NCI-H446 (cell line): ENCODE data around the gene LSM2.
"Not testable (repeated sequence)": the region's sequence is repeated elsewhere in the genome, so short reads cannot be mapped to it uniquely, and the experiment has no call there.

ENCODE experiments used
- DNase-seq, 2 experiments: peaks; one replicate each; lab custom pipeline; 2025; lab: John Stamatoyannopoulos, UW

Gene LSM2

DNA sequence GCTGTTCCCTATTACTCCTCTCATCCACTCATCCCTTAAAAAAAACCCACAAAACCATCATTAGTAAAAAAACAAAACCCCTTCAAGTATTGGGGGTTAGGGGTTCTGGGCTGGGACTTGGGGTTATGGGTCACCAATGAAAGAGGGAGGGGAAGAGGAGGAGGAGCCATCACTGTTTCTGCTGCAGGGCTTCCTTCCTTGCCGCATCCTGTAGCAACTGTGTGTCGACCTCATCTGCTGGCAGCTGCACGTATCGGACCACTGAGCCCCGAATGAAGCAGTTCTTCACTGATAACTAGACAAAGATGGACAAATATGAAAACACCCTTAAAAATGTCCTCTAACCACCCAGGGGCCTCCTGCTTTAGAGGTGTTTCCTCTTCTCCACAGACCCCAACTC, 9.2 kb downstream of the LSM2 start:
- DNase-seq = no peak

DNA sequence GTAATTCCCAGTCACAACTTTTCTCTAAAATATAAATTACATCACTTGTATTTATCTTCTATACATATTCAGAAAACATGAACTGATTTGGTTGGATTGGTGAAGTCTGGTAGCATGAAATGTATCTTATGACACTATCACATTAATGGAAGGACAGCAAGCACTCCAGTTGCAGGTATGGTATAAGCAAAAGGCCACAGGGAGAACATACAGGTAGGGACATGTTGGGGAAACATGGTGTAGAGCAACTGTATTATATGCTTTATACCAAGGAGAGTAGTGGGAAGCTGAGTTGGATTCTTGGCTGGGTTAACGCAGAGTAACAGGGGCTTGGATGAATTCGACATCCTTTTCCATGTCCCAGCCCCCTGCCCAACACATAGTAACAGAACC, 9.8 kb downstream of the LSM2 start:
- no peak for DNase-seq

DNA sequence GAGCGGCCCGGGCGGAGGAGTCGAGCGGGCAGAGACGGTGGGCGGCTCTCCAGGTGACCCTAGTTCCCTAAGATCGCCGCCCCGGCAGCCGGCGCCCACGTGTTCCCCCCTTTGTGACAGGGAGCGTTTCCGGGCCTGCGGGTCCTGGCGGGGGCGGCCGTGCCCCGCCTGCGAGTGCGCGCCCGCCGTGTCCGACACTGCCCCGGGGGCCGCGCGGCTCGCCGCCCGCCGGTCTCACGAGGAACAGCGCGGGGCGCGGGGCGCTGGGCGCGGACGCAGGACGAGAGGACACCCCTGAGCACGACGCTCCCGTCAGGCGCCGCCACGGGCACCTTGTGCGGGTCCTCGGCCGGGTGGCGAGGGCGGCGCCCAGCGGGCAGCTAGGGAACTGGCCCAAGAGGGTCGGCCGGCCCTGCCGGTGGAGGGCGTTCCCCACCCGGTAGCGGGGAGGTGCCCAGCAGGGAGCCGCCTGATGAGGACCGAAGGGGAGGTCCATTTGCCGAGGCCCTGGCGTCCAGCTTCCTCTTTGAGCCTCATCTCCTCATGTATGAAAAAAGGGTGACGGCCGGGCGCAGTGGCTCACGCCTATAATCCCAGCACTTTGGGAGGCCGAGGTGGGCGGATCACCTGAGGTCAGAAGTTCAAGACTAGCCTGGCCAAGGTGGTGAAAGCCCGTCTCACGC, 11.0 kb downstream of the LSM2 start, which contains the start of gene VARS1:
Gene VARS1, minus strand, starts transcription at position 137 of the 683 bp plus-strand sequence. CDS start 535 bp downstream, outside the sequence.
- DNase-seq = peak; percentile 63 to 91

DNA sequence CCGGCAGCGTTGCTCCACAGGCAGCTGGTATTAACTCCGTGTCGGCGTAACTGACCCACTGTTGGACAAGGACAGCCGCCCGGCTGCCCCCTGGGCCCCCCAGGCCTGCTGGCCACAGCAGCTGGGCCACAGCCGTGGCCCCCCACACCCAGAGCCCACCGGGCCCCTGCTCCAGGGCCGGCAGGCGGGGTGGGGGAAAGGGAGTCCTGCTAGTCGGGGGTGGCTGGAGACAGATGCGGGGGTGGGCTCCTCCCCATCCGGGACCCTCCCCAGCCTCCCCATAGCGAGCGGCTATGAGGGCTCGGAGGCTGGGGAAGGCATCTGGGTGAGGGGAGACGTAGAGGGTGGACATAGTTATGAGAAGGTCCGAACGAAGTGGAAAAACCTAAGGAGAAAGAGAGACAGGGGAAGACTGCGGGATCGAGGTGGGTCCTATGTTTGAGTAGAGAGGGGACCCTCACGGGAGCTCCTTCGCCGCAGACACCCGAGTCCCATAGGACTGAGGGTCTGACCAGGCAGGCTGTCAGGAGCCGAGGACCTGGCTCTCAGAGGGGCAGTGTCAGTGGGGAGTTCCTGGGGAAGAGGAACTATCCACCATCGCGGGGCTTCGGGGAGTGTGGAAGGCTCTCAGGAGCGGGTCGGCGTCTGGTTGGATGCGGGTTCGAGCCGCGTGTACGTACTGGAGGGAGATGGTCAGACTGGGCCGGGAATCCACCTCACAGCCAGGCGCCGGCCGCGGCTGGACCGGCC, 11.7 kb downstream of the LSM2 start:
- peak in 1 of 2 experiments; percentile 64 for DNase-seq

DNA sequence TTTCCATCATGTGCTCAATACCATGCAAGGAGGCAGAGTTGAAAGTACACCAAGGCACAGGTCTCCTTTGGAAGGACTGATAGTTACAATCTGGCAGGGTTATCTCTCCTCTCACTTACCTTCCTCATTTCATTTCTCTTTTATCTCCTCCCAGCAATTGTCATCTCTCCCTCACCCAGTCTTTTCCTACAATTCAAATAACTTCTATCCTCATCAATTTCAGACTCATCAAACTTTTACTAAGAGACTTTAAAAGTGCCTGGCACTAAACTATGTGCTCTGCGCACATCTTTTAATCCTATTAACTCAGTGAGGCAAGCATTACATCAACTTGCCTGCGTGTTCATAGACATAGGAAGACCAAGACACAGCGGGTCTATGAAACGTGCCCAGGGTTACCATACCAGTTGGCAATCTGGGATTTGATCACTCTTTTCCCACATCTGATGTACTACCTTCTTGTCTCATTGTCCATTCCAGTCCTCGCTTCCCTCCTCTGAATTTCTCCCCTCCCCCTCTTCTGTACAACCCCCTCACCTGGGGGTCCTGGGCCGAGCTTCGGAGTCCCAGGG, 12.4 kb downstream of the LSM2 start:
- DNase-seq = no peak

DNA sequence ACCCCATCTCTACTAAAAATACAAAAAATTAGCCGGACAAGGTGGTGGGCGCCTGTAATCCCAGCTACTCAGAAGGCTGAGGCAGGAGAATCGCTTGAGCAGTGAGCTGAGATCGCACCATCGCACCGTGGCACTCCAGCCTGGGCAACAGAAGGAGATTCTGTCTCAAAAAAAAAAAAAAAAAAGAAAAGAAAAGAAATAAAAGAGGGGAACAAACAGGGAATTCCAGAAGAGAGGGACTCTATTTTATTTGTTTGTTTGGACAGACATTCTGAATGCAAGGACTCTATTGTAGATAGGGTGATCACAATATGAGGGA, 12.9 kb downstream of the LSM2 start:
- not testable (repeated sequence) for DNase-seq

DNA sequence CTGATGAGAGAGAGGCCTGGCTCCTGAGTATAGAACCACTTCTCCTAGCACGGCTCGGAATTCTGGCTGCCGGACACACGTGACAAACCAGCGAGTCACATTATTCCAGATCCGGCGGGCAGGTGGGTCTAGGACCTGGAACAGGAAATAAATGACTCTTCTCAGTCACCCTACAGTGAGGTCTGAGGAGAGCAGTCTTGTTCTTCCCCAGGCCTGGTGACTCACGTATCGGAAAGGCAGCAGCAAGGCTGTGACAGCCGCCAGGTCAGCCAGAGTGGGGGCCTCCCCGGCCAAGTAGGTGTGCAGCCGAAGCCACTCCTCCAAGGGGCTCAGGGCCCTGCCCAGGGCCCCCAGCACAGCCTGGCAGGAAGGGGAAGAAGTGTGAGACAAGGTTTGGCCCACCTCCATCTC, 14.0 kb downstream of the LSM2 start:
- DNase-seq = no peak

DNA sequence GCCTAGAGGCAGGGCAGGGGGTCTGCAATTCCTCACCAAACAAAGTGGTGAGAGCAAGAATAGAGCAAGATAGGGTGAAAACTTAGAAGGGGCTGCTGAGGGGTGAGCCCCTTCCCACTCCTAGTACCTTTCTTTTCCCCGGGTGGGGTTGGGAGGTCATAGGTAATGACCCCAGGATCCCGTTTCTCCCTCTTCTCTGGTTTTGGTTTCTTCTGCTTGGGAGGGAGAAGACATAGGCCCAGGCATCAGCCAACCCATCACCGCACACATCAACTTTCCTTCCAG, 14.7 kb downstream of the LSM2 start:
- no peak for DNase-seq

DNA sequence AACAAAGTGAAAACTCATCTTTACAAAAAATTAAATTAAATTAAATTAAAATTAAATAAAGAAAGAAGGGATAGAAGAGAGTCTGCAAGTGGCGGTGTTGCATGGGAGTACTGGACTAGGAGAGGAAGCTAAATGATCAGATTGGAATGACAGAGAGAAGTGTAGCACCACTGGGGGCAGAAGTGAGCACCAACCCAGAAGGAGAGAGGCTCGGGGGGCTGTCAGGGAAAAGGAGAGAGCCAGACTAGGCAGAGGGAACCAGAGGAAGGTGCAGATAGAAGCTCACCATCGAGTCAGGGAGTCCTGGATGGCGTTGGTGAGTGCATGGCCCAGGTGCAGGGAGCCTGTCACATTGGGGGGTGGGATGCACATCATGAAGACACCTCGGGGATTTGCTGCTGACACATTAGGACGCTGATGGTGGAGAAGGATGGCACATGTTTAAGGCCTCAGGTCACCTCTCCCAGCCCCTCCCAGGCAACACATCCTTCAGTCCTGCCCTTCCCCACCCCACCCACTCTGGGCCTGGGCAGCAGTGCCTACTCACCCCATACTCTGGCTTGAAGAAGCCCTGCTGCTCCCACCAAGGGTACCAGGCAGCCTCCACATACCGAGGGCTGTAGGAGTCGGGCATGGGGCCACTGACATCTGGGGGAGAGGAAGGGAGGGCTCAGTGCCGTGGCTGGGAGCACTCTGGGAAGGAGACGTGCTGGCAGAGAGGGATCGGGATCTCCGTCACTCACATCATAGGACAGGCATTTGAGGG, 15.3 kb downstream of the LSM2 start:
- DNase-seq = peak; percentile 49 to 50

DNA sequence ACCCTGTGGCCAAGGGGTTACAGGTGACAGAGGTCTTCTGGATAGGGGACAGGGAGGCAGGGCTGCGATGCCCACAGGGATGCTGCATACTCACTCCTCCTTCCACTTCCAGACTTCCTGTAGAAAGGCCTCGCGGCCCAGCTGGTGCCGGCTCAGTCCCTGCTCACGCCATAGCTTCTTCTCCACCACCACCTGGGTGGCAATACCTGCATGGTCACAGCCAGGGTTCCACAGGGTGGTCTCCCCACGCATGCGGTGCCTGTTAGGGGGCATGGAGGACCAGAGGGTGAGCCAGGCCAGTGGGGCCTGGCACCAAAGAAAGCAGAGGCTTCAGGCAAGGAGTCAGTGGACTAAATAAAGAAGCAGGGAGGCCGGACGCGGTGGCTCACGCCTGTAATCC, 21.3 kb downstream of the LSM2 start:
- no peak for DNase-seq

DNA sequence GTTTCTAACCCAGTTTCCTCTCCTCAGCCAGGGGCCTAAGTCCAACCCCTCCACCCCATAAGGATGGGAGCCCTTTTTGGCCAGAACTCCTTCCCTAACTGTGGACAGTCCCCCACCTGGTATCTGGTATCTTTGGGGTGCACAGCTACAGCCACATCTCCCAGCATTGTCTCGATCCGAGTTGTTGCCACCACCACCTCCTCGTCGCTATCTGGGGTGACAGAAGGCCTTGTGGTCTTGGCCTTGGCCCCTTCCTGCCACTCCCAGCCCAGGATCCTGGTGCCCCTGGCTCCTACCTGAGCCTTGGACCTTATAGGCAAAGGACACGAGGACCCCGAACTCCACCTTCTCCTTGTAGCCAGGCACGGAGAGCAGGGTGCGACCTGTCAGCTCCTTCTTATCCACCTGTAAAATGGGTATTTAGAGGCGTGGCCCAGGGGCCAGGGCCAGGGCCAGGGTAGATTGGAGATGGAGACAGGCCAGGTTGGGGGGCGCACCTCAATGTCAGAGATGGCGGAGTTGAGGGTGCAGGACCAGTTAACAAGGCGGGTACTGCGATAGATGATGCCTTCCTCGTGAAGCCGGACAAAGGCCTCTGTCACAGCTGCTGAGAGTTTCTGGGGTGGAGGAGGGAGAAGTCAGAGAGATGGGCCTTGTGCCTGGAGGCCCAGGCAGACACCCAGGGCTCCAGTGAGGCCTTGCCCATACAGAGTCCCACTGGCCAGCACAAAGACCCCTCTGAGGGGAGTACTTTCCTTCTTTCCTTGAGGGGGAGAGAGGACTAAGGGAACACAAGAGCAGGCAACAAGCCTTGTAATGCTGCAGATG, 22.5 kb downstream of the LSM2 start:
- DNase-seq = no peak

DNA sequence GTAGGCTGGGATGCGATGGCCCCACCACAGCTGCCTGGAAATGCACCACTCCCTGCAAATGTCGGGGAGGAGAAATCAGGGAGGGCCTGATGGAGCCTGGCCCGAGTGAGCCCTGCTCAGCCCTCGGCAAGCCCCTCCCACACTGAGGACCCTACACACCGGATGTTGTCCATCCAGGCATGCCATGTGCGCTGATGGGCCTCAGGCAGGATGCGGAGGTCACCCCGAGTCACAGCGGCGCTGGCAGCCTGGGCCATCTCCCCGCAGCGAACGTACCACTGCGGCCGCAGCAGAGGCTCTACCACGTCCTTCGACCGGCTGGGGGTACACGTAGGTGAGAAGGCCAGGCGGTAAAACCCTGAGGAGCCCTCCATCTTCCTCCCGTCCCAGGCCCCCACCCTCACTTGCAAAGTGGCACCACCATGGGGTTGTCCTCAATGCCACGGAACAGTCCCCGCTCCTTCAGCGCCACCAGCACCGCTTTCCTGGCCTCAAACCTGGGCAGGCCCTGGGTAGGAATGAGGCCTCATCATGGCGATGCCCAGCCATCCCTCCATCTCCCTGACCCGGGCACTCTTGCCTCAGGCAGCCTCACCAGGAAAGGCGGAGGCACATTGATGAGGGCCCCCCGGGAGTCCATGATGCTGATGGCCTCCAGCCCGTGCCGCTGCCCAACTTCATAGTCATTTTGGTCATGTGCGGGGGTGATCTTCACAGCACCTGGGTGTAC, 24.5 kb downstream of the LSM2 start:
- no peak for DNase-seq

DNA sequence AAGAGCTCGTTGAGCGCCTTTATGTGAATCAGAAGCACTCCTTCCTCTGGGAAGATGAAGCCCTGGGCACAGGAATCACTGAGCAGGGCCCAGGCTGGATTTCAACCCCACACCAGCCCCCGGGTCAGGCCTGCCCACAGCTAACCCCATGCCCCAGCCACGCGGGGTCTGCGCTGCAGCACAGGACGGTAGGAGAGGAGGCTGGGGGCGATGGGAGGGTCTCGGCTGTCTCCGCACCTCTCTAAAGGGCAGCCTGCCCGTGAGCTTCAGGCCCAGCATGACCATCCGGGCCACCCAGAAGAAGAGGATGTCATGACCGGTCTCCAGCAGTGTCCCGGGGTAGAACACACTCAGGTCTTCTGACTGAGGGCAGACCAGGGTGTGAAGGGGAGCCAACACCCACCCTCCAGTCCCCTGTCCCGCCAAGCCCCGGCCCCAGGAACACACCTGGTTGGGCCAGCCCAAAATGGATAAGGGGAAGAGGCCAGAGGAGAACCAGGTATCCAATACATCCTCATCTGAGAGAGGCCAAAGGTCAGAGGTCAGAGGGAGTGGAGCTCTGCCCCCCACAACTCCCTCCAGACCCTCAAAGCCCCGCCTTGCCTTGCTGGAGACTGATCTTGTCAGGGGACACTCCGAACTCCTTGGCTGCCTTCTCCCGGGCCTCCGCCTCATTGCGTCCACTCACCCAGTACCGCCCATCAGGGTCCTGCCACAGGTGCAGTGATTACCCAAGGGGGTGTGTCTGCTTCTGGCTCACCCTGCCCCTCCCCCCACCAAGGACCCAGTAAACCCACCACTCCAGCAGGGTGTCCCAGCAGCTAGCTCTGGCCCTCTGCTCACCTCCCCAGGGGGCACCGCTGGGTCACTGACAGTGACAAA, 25.3 kb downstream of the LSM2 start:
- no peak for DNase-seq

DNA sequence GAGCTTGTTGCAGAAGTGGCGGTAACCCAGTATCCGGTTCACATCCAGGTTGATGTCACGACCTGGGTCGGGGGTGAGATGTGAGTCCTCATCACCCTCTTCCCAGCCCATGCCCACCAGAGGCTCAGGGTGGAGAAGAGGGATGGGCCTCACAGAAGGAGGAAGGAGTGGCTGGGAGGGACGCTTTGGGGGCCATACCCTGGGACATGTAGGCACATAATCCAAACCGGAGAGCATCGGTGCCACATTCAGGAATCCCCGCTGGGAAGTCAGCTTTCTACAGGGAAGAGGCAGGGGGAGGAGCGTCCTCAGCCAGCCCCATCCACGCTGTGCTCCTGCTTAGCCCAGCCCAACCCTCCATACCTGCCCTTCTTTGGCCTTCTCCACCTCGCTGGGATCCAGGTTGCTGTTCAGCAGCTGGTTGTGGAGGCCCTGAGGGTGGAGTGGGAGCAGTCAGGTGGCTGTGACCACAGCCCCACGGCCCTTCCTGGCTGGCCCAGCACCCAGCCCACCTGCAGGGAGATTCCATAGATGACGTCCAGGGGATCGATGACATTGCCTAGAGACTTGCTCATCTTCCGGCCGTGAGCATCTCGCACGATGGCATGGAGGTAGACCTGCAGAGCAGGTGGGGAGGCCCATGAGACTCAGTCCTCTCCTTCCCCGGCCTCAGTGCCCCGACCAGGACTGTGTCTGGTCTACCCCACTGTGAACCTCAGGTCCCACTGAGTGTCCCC, 26.1 kb downstream of the LSM2 start:
- no peak for DNase-seq

DNA sequence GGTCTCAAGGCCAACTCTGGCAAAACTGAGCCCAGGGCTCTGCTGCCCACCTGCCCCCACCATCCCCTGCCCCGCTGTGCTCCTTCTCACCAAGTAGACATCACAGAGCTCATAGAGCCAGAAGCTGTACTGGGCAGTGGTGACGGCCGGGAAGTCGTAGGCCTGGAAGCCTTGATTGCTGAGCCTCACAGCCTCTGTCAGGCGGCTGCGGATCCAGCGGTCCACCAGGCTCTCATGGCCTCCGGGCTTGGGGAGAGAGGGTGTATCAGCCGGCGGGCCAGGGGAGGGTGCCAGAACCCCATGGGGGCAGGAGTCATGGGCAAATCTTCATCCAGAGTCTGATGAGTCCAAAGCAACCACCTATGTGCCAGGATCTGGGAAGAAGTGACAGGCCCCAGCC, 26.9 kb downstream of the LSM2 start:
- no peak for DNase-seq

DNA sequence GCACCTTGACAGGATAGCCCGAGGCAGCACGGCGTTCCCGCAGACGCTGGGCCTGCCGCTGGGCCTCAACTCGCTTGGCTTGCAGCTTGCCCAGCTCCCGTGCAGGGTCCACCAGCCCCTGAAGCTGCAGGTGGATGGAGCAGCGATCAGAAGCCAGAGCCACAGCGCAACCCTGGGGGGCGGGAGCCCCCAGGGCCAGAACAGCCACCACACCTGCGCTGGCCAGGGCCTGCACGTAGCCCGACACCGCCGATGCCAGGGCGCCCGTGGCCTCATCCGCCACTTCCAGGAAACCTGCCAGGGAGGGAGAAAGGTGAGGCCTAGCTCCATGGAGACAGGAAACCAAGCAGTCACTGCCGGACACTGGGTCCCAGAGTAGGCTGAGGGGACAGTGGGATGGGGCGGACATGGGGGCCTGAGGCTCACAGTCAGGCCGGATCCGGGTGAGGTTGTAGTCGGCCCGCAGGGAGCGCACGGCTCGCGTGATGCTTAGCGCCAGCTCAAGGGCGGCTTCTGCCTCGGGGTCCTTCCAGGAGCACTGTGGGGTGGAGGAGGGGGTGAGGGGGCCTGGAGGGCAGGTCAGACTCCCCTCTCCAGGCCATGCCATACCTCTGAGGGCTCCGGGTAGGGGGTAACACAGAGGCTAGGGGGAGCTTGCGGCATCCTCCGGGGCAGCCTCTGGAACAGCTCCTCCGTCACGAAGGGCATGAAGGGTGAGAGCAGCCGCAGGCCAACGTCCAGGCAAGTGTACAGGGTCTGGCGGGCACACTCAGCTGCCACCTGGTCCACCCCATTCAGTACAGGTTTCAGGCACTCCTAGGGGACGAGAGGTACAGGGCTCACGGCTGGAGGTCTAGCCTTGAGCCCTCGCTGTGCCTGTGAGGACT, 27.5 kb downstream of the LSM2 start:
- DNase-seq = no peak

DNA sequence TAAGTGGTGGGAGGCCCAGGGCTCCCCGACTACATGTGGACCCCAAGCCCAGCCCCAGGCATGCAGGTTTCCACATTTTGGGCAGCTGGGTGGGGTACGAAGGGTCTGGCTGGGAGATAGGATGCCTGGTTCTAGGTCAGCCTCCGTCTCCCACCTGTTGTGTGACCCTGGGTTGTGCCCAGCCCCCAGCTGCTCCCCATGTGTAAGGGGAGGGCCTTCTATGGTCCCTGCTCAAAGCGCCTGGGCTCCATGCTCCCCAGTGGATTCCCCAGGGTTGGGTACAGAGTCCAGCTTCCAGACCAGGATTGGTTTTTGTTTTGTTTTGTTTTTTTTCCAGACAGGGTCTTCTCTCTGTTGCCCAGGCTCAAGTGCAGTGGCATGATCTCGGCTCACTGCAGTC, 28.6 kb downstream of the LSM2 start:
- DNase-seq = no peak

DNA sequence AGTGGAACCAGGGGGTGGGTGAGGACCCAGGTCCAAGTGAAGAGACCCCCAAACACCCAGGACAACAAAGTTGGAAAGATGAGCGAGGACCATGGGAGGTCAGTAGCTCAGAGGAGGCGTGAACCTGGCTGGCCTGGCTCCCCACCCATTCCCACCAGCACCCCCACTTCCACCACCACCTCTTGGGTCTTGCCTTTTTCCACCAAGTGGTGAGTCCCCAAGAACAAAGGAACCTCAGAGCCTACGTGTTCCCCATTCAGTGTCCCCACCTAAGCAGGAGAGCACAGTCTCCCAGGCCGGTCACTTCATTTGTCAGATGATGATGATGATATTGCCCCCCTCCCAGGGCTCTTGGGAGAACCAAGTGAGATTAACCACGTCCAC, 29.1 kb downstream of the LSM2 start:
- DNase-seq = no peak
